ENCODE measurements around the gene ABCA2. TPM values are rescaled to one million over a fixed set of nuclear protein-coding genes. Genes with fewer than 3 reads are reported as not detected.

Gene ABCA2
- total RNA-seq, 1 experiment from 2014 or later = 1.3 TPM

- Histone ChIP-seq H3K4me1 (replicated peaks) (peaks cover 24% of the 10 kb centered on the region), H3K27ac (peak overlapping the region; percentile 34; the same call in 1 of the 2 replicates), H3K27me3 (replicated peaks) (peaks cover 5% of the 10 kb centered on the region), H3K4me3 (no peak overlapping the region), H3K9me3 (replicated peaks) (no peaks in the 10 kb centered on the region), H3K36me3 (no peaks in the 10 kb centered on the region)
- no peak for DNase-seq (ENCODE audit: low read depth in 1 of 2, low spot score in 2 of 2)
These were observed 47.2 kb downstream of the ABCA2 start for GRCh38 chr9:136980669-136981478.

GRCh38 chr9:136979769-136980587 lies 48.1 kb downstream of the ABCA2 start:
- H3K4me3 ChIP-seq = no peak overlapping the region
- H3K9me3 ChIP-seq (replicated peaks) = no peaks in the 10 kb centered on the region
- H3K27me3 ChIP-seq (replicated peaks) = peaks cover 7% of the 10 kb centered on the region; the same call in 1 of the 2 replicates
- DNase-seq (ENCODE audit: low read depth in 1 of 2, low spot score in 2 of 2) = no peak
- no peak overlapping the region for H3K27ac ChIP-seq
- peaks cover 24% of the 10 kb centered on the region for H3K4me1 ChIP-seq (replicated peaks)
- H3K36me3 ChIP-seq = no peaks in the 10 kb centered on the region

- Histone ChIP-seq H3K4me3 (no peak overlapping the region), H3K27ac (no peak overlapping the region)
These were observed 49.0 kb downstream of the ABCA2 start for GRCh38 chr9:136978865-136979544.

GRCh38 chr9:136978073-136978864 lies 49.8 kb downstream of the ABCA2 start:
- Histone ChIP-seq H3K27me3 (replicated peaks) (peaks cover 7% of the 10 kb centered on the region; the same call in 1 of the 2 replicates), H3K9me3 (replicated peaks) (no peaks in the 10 kb centered on the region), H3K4me1 (replicated peaks) (peaks cover 24% of the 10 kb centered on the region), H3K4me3 (peak overlapping the region; percentile 12; the same call in 1 of the 2 replicates), H3K27ac (no peak overlapping the region), H3K36me3 (no peaks in the 10 kb centered on the region)
- no peak for DNase-seq (ENCODE audit: low read depth in 1 of 2, low spot score in 2 of 2)

More at GRCh38 chr9:136978865-136979544, 49.0 kb downstream of the ABCA2 start:
- H3K36me3 ChIP-seq = no peaks in the 10 kb centered on the region
- H3K4me1 ChIP-seq (replicated peaks) = peaks cover 24% of the 10 kb centered on the region
- no peak for DNase-seq (ENCODE audit: low read depth in 1 of 2, low spot score in 2 of 2)
- peaks cover 7% of the 10 kb centered on the region; the same call in 1 of the 2 replicates for H3K27me3 ChIP-seq (replicated peaks)
- no peaks in the 10 kb centered on the region for H3K9me3 ChIP-seq (replicated peaks)

GRCh38 chr9:136977649-136978072 lies 50.4 kb downstream of the ABCA2 start:
- no peak for DNase-seq (ENCODE audit: low read depth in 1 of 2, low spot score in 2 of 2)
- H3K9me3 ChIP-seq (replicated peaks) = no peaks in the 10 kb centered on the region
- H3K4me1 ChIP-seq (replicated peaks) = peaks cover 24% of the 10 kb centered on the region
- no peak overlapping the region for H3K27ac ChIP-seq
- H3K27me3 ChIP-seq (replicated peaks) = peaks cover 7% of the 10 kb centered on the region; the same call in 1 of the 2 replicates
- H3K4me3 ChIP-seq = no peak overlapping the region
- no peaks in the 10 kb centered on the region for H3K36me3 ChIP-seq

GRCh38 chr9:136977223-136977622 lies 50.8 kb downstream of the ABCA2 start, which contains the start of gene PTGDS:
TSS of gene PTGDS (plus strand) at chr9:136977504. CDS start at chr9:136977579, 75 bp downstream.
- Histone ChIP-seq H3K27me3 (replicated peaks) (peaks cover 7% of the 10 kb centered on the region; the same call in 1 of the 2 replicates), H3K27ac (no peak within 1 kb of the TSS), H3K4me1 (replicated peaks) (peaks cover 20% of the 10 kb centered on the region), H3K4me3 (peak within 1 kb of the TSS; percentile 12; the same call in 1 of the 2 replicates), H3K36me3 (no peaks in the 10 kb centered on the region), H3K9me3 (replicated peaks) (no peaks in the 10 kb centered on the region)
- no peak for DNase-seq (ENCODE audit: low read depth in 1 of 2, low spot score in 2 of 2)

GRCh38 chr9:136975644-136976043 lies 52.4 kb downstream of the ABCA2 start:
- H3K4me1 ChIP-seq (replicated peaks) = peaks cover 6% of the 10 kb centered on the region
- no peaks in the 10 kb centered on the region for H3K36me3 ChIP-seq
- DNase-seq (ENCODE audit: low read depth in 1 of 2, low spot score in 2 of 2) = no peak
- no peak overlapping the region for H3K4me3 ChIP-seq
- no peak overlapping the region for H3K27ac ChIP-seq
- no peaks in the 10 kb centered on the region for H3K9me3 ChIP-seq (replicated peaks)
- peaks cover 9% of the 10 kb centered on the region; the same call in 1 of the 2 replicates for H3K27me3 ChIP-seq (replicated peaks)

GRCh38 chr9:136974817-136975535 lies 53.1 kb downstream of the ABCA2 start:
- no peak for DNase-seq (ENCODE audit: low read depth in 1 of 2, low spot score in 2 of 2)
- Histone ChIP-seq H3K27me3 (replicated peaks) (peaks cover 9% of the 10 kb centered on the region; the same call in 1 of the 2 replicates), H3K27ac (no peak overlapping the region)

GRCh38 chr9:136973618-136974617 lies 54.1 kb downstream of the ABCA2 start:
- Histone ChIP-seq H3K4me1 (replicated peaks) (peaks cover 6% of the 10 kb centered on the region), H3K36me3 (no peaks in the 10 kb centered on the region), H3K9me3 (replicated peaks) (no peaks in the 10 kb centered on the region), H3K27me3 (replicated peaks) (peaks cover 9% of the 10 kb centered on the region; the same call in 1 of the 2 replicates), H3K27ac (no peak overlapping the region), H3K4me3 (no peak overlapping the region)
- no peak for DNase-seq (ENCODE audit: low read depth in 1 of 2, low spot score in 2 of 2)

More at GRCh38 chr9:136974817-136975535, 53.1 kb downstream of the ABCA2 start:
- Histone ChIP-seq H3K4me3 (no peak overlapping the region), H3K4me1 (replicated peaks) (peaks cover 6% of the 10 kb centered on the region), H3K9me3 (replicated peaks) (no peaks in the 10 kb centered on the region), H3K36me3 (no peaks in the 10 kb centered on the region)

GRCh38 chr9:136972743-136973142 lies 55.3 kb downstream of the ABCA2 start:
- Histone ChIP-seq H3K27me3 (replicated peaks) (peaks cover 6% of the 10 kb centered on the region; the same call in 1 of the 2 replicates), H3K27ac (no peak overlapping the region), H3K4me3 (no peak overlapping the region), H3K36me3 (no peaks in the 10 kb centered on the region), H3K9me3 (replicated peaks) (no peaks in the 10 kb centered on the region), H3K4me1 (replicated peaks) (peaks cover 1% of the 10 kb centered on the region)
- no peak for DNase-seq (ENCODE audit: low read depth in 1 of 2, low spot score in 2 of 2)

- Histone ChIP-seq H3K4me3 (no peak overlapping the region), H3K9me3 (replicated peaks) (no peaks in the 10 kb centered on the region), H3K4me1 (replicated peaks) (no peaks in the 10 kb centered on the region), H3K27ac (no peak overlapping the region), H3K27me3 (replicated peaks) (0 out of 2 replicates have a peak, but pooled peaks cover 4% of the 10 kb centered on the region), H3K36me3 (no peaks in the 10 kb centered on the region)
- no peak for DNase-seq (ENCODE audit: low read depth in 1 of 2, low spot score in 2 of 2)
These were observed 55.7 kb downstream of the ABCA2 start for GRCh38 chr9:136972335-136972734.

Measured in SJSA1 (cell line).